Ascending aorta (tissue), 2 donors: Measurements from ENCODE around the gene FTH1. TPM values are rescaled to one million over a fixed set of nuclear protein-coding genes. Genes with fewer than 3 reads are reported as not detected.
"Not testable (repeated sequence)": the region's sequence is repeated elsewhere in the genome, so short reads cannot be mapped to it uniquely, and the experiment has no call there.

ENCODE experiments used
- DNase-seq, 2 donors: peaks; one replicate each; pipeline ENCODE4 v3.0.0-alpha.2; 2019; ENCODE audit warnings: low spot score in 2 of 2
- H3K27ac ChIP-seq, 2 donors: fragments of 200-600 bp; sonication (generic); one replicate each; pipeline ENCODE4 v1.5.1; 2016 to 2017; ENCODE audit warnings: mild to moderate bottlenecking in 1 of 2
- H3K27me3 ChIP-seq: fragments of 200-600 bp; sonication (generic); one replicate; pipeline ENCODE4 v1.5.1; 2017
- H3K36me3 ChIP-seq, 2 donors: fragments of 200-600 bp; sonication (generic); one replicate each; pipeline ENCODE4 v1.5.1; 2016
- H3K4me1 ChIP-seq, 2 donors: fragments of 200-600 bp; sonication (generic); one replicate each; pipeline ENCODE4 v1.5.1; 2016 to 2017; ENCODE audit warnings: mild to moderate bottlenecking in 1 of 2
- H3K4me3 ChIP-seq, 2 donors: fragments of 200-600 bp; sonication (generic); one replicate each; pipeline ENCODE4 v1.5.1; 2016 to 2017; ENCODE audit warnings: mild to moderate bottlenecking in 1 of 2
- H3K9me3 ChIP-seq, 2 donors: fragments of 200-600 bp; sonication (generic); one replicate each; pipeline ENCODE4 v1.5.1; 2016
- intact Hi-C: fragments of 100-400 bp; cut with DNase I; formaldehyde crosslinking; loops from one replicate; pipeline ENCODE4 v1.15.1; 2023
- total RNA-seq: library from RNA; depleted of rRNA; stranded (reverse); fragments of >200 nt; gene quantifications from one replicate; pipeline ENCODE4 v1.1.0, GENCODE V29; 2016
- TF ChIP-seq, protein P1 (sequence below), 3 experiments: fragments of 200-600 bp in 2 of 3; fragments of 450-650 bp in 1 of 3; sonication (generic) in 2 of 3; IDR thresholded peaks; one replicate each; pipeline ENCODE4 v1.5.1; 2016 to 2019; ENCODE audit warnings: antibody characterized with exemption in 3 of 3, mild to moderate bottlenecking in 1 of 3, moderate library complexity in 1 of 3

Gene FTH1
- total RNA-seq, 1 donor from 2014 or later: 2,353 TPM

DNA sequence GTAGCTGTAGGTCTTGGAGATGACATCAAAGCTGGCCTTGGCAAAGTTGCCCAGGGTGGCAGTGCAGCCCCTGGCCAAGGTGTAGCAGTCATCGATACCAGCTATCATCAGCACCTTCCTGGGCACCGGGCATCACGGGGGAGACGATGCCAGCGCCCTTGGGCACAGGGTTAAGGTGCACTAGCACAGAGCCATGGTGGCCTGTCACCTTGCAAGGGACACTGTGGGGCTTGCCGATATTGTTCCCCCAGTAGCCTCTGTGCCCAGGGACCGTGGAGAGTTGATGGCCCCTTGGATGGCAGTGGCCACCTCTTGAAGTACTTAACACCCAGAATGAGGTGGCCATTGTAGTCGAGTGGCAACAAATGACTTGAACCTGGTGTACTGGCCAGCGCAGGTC lies 44.4 kb upstream of the FTH1 start:
- H3K27ac ChIP-seq: no peak overlapping the region
- intact Hi-C loops: no loop called here
- no peak for DNase-seq
- no peaks in the 10 kb centered on the region for H3K4me1 ChIP-seq
- H3K4me3 ChIP-seq: no peak overlapping the region
- H3K27me3 ChIP-seq: no peaks in the 10 kb centered on the region
- no peaks in the 10 kb centered on the region for H3K9me3 ChIP-seq
- TF ChIP-seq, protein P1, sequence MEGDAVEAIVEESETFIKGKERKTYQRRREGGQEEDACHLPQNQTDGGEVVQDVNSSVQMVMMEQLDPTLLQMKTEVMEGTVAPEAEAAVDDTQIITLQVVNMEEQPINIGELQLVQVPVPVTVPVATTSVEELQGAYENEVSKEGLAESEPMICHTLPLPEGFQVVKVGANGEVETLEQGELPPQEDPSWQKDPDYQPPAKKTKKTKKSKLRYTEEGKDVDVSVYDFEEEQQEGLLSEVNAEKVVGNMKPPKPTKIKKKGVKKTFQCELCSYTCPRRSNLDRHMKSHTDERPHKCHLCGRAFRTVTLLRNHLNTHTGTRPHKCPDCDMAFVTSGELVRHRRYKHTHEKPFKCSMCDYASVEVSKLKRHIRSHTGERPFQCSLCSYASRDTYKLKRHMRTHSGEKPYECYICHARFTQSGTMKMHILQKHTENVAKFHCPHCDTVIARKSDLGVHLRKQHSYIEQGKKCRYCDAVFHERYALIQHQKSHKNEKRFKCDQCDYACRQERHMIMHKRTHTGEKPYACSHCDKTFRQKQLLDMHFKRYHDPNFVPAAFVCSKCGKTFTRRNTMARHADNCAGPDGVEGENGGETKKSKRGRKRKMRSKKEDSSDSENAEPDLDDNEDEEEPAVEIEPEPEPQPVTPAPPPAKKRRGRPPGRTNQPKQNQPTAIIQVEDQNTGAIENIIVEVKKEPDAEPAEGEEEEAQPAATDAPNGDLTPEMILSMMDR (IDR thresholded peaks at IDR 0.05): no peak
- H3K36me3 ChIP-seq: no peaks in the 10 kb centered on the region

DNA sequence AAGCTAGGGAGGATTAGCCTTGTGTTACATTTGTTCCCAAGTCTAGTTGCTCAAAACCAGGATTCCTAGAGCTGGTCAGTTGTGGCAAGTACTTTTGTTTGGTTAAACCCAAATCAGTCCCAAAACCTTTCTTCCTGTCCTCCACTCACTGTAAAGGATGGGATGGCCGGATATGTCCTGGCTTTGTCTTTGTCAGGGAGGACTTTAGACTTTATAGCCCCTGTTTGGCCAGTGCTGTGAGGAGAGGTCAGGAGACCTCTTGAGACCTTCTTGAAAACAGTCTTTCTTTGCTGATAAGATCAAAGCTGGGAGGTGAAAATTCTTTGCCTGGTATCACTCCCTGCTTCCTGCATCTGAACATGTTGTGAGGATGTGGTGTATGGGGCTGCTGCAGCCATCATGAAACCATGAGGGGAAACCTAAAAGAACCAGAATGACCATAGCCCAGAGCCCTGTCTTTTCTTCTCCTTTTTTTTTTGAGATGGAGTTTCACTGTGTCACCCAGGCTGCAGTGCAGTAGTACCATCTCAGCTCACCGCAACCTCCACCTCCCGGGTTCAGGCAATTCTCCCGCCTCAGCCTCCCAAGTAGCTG lies 43.6 kb upstream of the FTH1 start:
- no peaks in the 10 kb centered on the region for H3K27me3 ChIP-seq
- no peaks in the 10 kb centered on the region for H3K9me3 ChIP-seq
- no peak overlapping the region for H3K4me3 ChIP-seq
- no peak for DNase-seq
- no peaks in the 10 kb centered on the region for H3K4me1 ChIP-seq
- intact Hi-C loops: no loop called here
- TF ChIP-seq, protein P1 (IDR thresholded peaks at IDR 0.05): no peak
- no peaks in the 10 kb centered on the region for H3K36me3 ChIP-seq
- H3K27ac ChIP-seq: no peak overlapping the region

DNA sequence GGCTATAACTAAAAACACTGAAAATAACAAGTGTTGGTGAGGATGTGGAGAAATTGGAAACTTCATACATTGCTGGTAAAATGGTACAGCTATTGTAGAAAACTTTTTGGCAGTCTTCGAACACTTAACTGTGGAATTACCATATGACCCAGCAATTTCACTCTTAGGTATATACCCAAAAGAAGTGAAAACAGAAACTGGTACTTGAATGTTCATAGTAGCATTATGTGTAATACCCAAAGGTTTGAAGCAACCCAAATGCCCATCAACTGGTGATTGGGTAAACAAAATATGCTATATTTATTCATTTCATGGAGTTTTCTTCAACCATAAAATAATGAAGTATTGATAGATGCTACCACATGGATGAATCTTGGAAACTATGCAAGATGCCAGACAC lies 40.8 kb upstream of the FTH1 start:
- H3K4me3 ChIP-seq: no peak overlapping the region
- intact Hi-C loops: no loop called here
- TF ChIP-seq, protein P1 (IDR thresholded peaks at IDR 0.05): no peak

DNA sequence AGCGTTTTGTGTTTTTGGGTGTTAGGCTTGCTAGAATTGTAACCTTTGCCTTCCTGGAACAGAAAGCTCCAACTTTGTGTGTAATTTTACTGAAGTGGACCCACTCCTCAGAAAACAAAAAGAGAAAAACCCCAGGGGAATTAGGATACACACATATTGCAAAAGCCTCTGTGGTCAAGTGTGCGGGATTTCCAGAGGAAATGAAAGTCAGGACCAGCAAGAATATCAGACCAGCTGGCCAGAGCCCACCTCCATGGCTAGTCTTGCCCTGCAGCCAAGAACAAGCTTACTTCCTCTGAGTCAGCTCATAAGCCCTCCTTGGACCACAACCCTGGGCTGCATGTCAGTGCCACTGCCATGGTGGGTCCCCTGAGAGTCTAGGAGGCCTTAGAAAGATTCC lies 37.0 kb upstream of the FTH1 start:
- no peak overlapping the region for H3K4me3 ChIP-seq
- H3K36me3 ChIP-seq: peaks cover 0 to under 1% of the 10 kb centered on the region in 2 donors
- TF ChIP-seq, protein P1 (IDR thresholded peaks at IDR 0.05): no peak
- no peaks in the 10 kb centered on the region for H3K27me3 ChIP-seq
- H3K9me3 ChIP-seq: peaks cover 4 to 7% of the 10 kb centered on the region in 2 donors
- peak overlapping the region; percentile 75 to 78 for H3K27ac ChIP-seq
- peaks cover 0 to 10% of the 10 kb centered on the region in 2 donors for H3K4me1 ChIP-seq
- DNase-seq: peak; percentile 59 to 91
- intact Hi-C loops: loop anchor here (2.0 kb wide), 1 partner anchor 34 kb away; no protein-coding TSS in a partner anchor

More for the DNA sequence above, 40.8 kb upstream of the FTH1 start:
- Histone ChIP-seq H3K4me1 (peaks cover 0 to 10% of the 10 kb centered on the region in 2 donors), H3K9me3 (no peaks in the 10 kb centered on the region), H3K27me3 (no peaks in the 10 kb centered on the region), H3K27ac (no peak overlapping the region), H3K36me3 (no peaks in the 10 kb centered on the region)
- DNase-seq: no peak

DNA sequence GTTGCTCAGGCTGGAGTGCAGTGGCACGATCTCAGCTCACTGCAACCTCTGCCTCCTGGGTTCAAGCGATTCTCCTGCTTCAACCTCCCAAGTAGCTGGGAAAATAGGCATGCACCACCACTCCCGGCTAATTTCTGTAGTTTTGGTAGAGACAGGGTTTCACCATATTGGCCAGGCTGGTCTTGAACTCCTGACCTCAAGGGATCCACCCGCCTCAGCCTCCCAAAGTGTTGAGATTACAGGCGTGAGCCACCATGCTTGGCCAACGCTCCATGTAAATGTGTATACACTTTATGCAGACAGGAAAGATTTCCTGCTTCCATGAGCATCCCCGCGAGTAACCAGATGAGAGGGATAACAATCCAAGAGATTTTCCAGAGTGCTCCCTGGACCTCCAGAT lies 34.8 kb upstream of the FTH1 start:
- DNase-seq, H3K27me3 ChIP-seq, H3K4me1 ChIP-seq, H3K27ac ChIP-seq, H3K4me3 ChIP-seq, H3K36me3 ChIP-seq: not testable (repeated sequence)
- intact Hi-C loops: loop anchor here (2.0 kb wide), 1 partner anchor 21 kb away; no protein-coding TSS in a partner anchor
- H3K9me3 ChIP-seq: peaks cover 4 to 13% of the 10 kb centered on the region in 2 donors

DNA sequence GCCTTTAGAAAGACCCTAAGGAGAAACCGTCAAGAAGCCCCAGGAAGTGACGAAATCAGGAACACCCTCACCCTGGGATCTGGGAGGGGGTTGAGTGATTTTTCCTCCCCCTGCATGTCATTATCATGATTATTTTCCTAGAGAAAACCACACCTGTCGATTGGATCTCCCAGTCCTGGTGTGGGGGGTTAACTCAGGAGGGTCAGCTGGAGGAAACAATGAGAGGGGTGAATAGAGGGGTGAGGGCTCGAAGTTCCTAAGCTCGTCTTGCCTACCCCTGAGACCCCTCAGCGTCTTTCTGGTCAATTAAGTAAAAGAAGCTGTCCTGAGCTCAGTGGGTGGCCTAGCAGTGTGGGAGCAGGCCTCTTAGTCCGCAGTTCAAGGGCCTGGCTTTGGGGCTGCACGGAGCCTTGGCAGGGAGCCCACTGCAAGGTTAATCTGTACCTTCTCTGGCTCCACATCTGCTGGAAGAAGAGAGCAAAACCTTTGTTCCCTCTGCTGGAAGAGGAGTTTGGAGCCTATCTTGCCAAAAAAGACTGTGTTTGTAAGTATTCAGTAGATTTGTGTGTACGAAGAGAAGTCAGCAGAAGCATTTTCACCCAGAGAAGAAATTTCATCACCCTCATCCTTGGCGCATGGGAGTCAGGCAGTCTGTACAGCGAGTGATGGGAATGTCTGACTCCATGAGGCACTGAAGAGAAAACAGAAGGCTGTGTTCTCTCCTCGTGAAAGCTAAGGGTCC lies 34.2 kb upstream of the FTH1 start:
- Histone ChIP-seq H3K27me3 (no peaks in the 10 kb centered on the region), H3K9me3 (peaks cover 4 to 13% of the 10 kb centered on the region in 2 donors), H3K36me3 (peaks cover 0 to 9% of the 10 kb centered on the region in 2 donors), H3K27ac (no peak overlapping the region), H3K4me3 (no peak overlapping the region), H3K4me1 (peaks cover 0 to 10% of the 10 kb centered on the region in 2 donors)
- TF ChIP-seq, protein P1 (IDR thresholded peaks at IDR 0.05): no peak
- intact Hi-C loops: loop anchor here (2.0 kb wide), 1 partner anchor 21 kb away; no protein-coding TSS in a partner anchor
- DNase-seq: no peak
